ENCODE measurements around the gene ACIN1.
A peak's percentile ranks its signal among the peaks of the same experiment; 100 is the strongest.

Gene ACIN1

DNA sequence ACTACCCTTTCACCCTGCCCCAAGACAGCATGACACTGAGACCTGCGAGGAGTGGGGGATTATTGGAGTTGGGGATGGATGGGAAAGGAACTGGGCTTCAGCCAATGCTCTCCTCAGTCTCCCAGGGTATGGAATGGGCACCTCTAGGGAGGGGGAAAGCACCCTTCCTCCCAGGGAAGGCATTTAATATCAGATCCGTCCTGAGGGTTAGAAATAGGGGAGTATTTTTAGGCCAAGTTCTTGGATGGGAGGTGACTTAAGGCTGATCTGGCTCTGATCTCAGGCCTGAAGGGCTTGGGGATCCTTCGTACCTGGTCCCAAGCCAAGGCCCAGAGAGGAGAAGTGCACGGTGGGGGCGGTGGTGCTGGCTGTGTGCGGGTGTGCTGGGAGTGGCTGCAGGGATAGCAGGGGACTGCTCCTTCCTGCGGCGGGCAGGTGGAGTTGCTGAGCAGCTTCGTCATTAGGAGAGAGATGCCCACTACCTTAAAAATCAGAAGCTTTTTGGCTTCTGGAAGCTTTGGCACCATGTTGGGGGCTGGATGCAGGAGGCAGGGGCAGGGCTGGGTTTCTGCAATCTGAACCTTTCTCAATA lies 31.1 kb upstream of the ACIN1 start:
- peak in 2 of 10 donors; percentile 76 to 87 for DNase-seq
- intact Hi-C loops (cut with DNase I), result no loop called here

DNA sequence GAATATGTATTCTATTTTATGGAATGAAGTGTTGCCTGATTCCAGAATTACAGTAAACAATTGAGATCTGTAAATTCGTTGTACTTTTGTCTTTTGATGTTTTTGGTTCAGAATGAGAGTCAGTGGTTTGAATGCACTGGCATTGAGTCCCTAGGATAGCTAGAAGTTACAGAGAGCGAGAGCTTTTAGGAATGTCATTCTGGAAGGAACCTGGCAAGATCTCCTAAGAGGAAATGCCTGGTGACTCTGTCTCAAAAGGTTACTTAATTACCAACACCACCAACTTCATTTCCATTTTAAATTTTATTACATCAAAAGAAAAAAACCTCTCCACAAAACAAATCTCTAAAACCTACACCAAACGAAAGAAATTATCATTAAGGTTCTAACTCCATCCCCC lies 30.1 kb upstream of the ACIN1 start:
- no peak for DNase-seq
- intact Hi-C loops (cut with DNase I), result no loop called here

DNA sequence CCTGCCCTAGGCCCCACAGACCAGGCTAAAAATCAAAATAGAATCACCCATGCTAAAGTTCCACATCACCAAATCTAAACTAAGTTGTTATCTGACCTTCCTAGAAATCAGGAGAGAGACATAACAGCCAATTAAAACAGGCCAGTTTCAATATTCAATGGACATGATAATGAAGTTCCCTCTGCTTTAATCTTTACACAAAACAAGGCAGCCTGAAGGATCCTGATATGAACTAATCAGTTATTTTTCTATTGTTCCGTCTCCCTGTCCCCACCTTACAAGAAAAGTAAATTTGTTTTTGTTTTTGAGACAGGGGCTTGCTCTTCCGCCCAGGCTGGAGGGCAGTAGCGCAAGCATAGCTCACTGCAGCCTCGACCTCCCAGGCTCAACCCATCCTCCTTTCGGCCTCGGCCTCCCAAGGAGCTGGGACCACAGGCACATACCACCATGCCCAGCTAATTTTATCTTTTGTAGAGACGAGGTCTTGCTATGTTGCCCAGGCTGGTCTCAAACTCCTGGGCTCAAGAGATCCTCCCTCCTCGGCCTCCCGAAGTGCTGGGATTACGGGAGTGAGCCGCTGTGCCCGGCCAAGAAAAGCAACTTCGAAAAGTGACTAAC lies 29.5 kb upstream of the ACIN1 start:
- intact Hi-C loops (cut with DNase I), result loop anchor here (5.0 kb wide), 1 partner anchor 173 kb away; no protein-coding TSS in a partner anchor
- DNase-seq, result peak in 1 of 10 donors; percentile 17

DNA sequence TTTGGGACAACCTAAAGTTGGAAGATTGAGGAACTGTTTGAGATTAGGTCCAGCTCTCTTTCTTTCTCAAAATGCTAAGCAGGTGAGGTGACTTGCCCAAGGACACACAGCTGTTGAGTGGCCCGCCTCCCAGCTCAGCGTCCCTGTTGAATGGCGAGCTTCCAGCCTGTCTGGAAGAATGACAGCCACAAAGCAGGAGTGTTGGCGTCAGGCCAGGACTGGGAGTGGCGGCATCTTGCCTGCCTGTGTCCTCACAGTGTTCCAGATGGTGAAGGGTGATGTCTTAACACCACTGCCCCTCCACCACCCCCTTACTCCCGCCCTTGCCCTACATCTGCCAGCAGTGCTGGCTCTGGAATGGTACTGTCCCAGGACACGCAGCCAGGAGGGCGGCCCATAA lies 28.5 kb upstream of the ACIN1 start:
- intact Hi-C loops (cut with DNase I), result loop anchor here (5.0 kb wide), 1 partner anchor 174 kb away; no protein-coding TSS in a partner anchor
- peak in 3 of 10 donors; percentile 26 to 84 (median 80) for DNase-seq

DNA sequence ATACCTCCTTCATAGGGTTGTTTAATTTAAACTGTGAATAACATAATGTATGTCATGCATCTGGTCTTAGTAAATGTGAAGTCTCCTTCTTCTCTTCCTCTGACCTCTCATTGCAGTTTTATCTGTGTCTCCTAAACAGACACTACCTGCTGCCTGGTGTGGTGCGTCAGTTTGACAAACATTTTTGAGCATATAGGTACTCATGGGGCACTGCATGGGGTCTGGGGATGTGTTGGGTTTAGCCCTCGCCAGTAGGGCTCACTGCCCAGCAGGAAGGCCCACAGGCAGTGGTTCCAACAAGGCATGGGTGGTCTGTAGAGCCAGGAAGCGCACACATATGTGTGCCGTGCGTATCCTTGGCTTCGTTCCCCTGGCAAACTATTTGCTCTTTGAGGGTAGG lies 27.1 kb upstream of the ACIN1 start:
- intact Hi-C loops (cut with DNase I), result loop anchor here (5.0 kb wide), 1 partner anchor 175 kb away; no protein-coding TSS in a partner anchor

DNA sequence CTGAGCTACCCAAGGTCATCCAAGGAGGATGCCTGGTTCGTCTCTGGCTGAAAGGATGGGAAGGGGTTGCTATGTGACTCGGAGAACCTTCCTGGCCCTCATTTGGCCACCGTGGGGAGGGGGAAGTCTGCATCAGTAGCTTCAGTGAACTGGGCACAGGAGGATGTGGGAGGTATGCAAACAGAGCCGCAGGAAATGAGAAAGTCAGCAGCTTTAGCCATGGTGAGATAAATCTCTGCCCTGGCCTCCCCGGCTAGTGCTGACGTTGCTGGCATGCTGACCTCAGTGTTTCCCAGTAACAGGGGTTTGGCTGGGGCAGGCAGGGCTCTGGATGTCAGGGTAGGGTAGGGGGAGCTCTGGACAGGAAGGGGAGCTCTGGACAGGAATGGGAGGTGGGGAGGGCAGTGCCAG lies 26.4 kb upstream of the ACIN1 start:
- peak in 1 of 10 donors; percentile 80 for DNase-seq
- intact Hi-C loops (cut with DNase I), result loop anchor here (1.0 to 5.0 kb wide), 2 partner anchors 66 to 176 kb away; no protein-coding TSS in a partner anchor

More for the DNA sequence above, 27.1 kb upstream of the ACIN1 start:
- DNase-seq, result no peak

DNA sequence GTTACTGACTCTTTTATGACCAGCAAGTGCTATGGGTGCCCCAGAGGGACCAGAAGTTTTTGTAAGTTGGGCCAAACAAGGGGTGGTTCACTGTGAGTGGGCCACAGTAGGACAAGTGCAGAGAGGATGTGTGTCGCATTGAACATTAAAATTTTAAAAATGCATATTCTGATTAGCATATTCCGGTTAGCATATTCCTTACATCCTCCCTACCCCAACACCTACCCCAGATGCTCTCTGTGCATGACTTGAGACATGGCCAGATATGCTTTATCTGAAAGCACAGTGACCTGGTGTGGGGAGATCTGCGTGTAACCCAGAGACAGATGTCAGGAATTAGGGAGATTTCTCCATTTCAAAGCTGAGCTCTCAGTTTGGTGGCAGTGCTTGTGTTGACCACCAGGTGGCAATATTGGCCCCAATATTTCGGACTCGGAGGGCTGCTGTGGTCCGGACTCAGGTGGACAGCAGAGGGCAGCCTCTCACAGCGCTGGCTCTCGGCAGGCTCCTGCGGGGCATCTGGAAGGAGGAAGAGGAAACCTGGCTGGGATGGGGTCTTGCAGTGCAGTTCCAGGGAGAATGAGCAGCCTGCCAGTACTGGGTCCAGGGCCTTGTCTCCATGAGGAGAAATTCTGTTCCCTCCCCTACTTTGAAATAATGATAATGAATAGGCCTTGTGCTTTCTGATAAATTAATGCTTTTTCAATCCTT lies 25.8 kb upstream of the ACIN1 start:
- intact Hi-C loops (cut with DNase I), result loop anchor here (1.0 to 5.0 kb wide), 2 partner anchors 67 to 177 kb away; no protein-coding TSS in a partner anchor

DNA sequence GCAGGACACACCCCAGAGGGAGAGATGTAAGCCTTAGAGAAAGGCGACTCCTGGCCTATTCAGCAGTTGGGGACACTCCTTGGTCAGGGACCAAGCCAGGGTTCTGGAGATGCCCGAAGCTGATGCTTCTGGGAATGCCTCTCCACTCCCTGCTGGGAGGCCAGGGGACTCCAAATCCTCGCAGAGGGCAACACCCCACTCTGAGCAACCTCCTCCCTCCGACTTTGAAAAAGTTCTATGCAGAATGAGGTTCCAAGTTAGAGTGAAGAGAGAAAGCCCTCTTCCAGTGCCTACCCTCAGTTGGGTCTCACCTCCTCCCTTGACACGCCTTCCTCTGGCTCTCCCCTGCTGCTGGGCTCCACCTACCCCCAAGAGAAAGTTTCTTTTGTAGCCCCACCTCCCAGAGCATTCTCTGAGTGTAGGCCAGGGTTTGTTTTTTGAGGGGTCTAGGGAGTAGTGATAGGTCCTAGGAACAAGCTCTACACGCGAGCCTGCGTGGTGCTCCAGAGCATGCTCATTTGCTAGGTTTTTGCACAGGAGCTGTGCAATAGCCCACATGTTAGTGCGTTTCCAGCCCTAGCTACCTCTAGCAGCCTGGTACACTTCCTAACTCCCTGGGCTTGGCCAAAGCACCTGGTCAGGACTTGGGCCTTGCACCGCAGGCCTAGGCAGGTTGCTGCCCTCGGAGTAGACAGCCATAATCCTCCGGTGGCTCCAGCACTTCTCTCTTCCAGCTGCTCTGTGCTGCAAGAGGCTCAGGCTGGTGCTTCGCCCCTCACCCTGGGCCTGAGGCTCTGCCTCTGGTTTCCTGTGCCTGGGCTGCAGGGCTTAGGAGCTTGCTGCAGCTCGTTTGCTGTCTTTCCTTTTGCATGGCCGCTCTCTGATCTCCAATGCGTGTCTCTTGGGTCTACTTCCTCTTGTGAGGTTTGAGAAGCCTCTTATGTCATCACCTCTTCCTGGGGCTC lies 24.7 kb upstream of the ACIN1 start:
- intact Hi-C loops (cut with DNase I), result loop anchor here (5.0 kb wide), 1 partner anchor 178 kb away; no protein-coding TSS in a partner anchor
- DNase-seq, result peak in 1 of 10 donors; percentile 63

More for the DNA sequence above, 25.8 kb upstream of the ACIN1 start:
- peak; percentile 81 to 98 (median 90) for DNase-seq

DNA sequence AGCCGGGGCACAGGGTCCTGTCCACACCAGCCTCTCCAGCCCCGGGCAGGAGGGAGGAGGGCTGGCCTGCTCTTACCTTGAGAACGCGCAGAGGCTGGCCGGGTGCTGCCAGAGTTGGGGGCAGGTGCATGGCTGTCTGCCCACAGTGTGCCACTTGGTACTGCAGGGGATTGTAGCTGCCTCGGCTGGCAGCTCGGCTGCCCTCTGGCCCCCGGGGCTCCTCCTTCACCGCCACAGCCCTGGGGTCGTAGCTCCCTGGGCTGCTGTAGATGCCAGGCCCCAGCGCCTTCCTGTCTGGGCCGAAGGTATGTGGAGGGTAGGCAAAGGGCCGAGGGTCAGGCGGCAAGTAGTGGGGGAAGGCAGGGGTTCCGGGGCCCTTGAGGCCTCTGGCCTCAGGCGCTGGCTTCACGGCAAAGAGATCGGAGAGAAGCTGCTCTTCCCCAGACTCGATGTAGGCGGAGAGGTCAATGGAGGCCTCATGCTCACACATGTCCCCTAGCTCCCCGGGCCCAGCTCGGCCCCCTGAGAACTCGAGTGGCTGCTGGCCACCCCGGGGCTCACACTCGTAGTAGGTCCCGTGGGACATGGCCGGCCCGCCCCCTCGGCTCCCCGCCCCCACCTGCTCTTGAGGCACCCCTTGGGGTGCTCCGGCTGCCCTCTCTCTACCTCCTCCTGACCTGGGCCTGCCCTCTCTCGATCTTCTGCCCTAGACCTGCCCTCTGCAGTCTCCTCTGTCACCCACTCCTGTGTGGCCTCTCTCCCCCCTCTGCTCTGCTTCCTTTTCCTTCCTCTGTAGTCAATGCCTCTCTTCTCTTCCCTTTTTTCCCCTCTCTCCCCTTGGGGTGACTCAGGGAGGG lies 23.8 kb upstream of the ACIN1 start, which contains the start of gene CEBPE:
Gene CEBPE, minus strand, starts transcription at position 750 of the 857 bp plus-strand sequence. Its CDS starts 164 bp downstream, at position 586.
- peak in 1 of 10 donors; percentile 70 for DNase-seq
- intact Hi-C loops (cut with DNase I), result no loop called here

DNA sequence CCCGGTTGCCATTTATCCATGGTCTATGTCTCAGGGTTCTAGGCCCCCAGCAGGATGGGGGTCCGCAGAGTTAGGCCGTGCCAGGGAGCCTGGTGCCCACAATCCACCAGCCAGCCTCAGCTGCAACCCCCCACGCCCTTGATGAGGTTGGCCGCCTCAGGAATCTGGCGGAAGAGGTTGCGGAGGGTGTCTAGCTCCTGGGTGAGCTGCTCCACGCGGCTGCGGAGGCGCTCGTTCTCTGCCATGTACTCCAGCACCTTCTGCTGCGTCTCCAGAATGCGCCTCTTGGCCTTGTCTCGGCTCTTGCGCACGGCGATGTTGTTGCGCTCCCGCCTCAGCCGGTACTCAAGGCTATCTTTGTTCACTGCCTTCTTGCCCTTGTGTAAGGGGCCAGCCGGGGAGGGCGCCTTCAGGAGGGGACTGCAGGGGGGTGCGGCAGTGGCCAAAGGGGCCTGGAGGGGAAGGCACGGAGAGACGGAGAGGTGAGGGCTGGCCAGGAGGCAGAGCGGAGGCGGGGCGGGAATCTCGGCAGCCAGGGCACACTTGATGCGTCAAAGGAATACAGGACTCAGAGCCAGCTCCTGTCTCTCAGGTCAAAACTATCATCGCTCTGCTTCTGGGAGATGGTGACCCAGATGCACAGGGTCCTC lies 22.6 kb upstream of the ACIN1 start:
- intact Hi-C loops (cut with DNase I), result no loop called here
- DNase-seq, result peak in 1 of 10 donors; percentile 52

DNA sequence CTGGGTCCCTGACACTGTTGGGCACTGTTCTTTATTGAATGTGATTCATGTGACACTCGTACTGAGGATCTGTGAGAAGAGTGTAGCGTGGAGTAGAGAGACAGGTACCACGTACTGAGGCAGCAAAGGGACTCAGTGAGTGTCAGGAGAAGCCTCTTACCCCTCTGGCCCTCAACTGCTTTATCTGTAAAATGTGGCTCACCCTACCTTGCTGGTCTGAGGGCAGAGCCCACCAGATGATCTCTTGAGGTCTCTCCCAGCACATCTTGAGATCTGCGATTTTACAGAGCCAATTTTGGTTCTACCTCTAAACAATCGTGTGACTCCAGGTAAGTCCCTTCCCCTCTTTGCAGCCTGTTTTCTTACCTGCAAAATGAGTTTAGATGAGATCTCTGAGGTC lies 21.0 kb upstream of the ACIN1 start:
- intact Hi-C loops (cut with DNase I), result no loop called here
- no peak for DNase-seq

DNA sequence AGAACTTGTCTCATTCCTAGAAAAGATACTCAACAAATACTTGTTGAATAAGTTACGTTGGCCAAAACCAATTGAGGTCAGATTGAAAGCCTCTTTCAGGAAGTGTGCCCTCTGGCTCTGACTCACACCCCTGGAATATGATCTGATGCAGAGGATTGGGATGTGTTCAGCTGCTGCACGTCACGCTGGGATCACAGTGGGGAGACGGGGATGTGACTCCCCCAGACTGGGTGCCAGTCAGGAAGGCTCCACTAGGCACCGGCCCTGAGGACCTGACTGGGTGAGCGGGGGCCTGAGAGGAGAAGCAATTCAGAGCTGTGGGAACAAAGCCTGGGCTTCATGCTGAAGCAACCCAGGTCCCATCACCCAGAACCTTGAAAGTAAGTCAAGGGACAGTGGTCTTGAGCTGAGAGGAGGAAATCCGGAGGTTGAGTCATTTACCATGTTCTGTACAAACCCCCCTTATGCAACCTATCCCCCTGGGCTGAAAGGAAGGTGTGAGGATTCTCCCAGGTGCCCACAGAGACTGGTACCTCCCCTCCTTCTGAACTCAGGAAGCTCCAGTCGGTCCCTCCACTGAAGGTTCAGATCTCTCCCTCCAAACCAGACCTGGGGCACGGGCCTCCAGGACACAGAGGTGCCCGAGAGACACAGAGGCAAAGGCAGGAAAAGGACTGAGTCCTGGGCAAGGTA lies 20.2 kb upstream of the ACIN1 start:
- DNase-seq, result peak in 1 of 10 donors; percentile 46
- intact Hi-C loops (cut with DNase I), result no loop called here

DNA sequence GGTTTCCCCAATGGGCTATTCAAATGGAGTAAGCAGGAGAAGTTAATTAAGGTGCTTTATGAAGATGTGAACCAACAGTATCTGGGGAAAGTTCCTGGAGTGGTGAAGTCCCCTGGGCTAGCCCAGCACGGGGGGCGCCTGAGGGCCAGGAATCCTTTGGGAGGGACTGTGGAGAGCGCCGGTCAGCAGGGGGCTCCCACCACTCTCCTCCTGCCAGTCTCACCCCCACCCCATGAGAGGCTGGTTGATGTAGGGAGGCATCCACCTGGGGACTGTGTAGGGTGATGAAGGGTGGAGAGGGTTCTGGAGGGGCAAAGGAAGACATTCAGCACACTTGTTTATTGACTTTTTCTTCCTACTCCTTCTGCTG lies 19.7 kb upstream of the ACIN1 start:
- peak in 1 of 10 donors; percentile 41 for DNase-seq
- intact Hi-C loops (cut with DNase I), result no loop called here

DNA sequence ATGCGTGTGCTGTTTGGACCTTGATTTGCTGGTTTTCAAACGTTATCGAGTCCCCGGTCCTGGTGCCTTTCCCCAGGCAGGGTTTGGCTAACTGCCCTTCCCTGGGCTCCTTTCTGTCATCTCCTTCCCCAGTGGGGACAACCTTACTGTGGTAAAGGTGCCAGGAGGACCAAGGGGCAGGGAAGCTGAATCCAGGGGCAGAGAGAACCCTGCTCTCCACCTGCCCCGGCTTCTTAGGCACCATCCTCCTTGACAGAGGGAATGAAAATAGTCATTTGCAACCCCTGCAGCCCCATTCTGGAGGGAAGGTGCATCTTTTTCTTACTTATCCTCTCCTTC lies 19.2 kb upstream of the ACIN1 start:
- no peak for DNase-seq
- intact Hi-C loops (cut with DNase I), result no loop called here

DNA sequence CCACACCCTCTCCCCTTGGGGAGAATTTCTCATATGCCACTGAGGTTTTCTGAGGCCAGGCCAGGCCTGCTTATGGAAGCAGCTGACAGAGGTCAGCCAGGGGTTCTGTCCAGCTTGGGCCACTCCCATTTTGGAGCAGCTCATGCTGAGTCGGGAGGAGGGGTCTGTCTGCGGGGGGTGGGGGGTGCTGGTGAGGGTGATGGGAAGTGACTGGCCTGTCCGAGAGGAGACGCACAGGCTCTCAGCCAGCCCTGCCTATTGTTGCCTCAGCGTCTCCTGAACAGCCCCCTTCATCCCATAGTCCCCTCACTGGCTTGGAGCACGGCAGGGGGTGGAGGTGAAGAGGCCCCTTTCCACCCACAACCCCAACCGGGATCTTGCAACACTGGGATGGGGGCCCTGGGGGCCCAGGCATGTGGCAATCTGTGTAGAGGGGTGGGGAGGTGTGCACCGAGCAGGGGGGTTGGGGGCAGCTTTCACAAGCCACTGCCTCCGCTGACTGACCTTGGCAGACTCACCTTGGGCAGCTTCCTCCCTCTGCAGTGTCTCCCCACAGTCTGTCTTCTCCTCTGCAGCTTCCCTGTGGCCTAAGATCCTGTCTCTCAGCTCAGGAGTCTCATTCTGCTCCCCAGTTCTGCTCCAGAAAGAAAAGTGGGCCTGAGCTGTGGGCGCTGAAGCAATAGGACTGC lies 18.6 kb upstream of the ACIN1 start:
- intact Hi-C loops (cut with DNase I), result no loop called here
- peak in 1 of 10 donors; percentile 44 for DNase-seq

DNA sequence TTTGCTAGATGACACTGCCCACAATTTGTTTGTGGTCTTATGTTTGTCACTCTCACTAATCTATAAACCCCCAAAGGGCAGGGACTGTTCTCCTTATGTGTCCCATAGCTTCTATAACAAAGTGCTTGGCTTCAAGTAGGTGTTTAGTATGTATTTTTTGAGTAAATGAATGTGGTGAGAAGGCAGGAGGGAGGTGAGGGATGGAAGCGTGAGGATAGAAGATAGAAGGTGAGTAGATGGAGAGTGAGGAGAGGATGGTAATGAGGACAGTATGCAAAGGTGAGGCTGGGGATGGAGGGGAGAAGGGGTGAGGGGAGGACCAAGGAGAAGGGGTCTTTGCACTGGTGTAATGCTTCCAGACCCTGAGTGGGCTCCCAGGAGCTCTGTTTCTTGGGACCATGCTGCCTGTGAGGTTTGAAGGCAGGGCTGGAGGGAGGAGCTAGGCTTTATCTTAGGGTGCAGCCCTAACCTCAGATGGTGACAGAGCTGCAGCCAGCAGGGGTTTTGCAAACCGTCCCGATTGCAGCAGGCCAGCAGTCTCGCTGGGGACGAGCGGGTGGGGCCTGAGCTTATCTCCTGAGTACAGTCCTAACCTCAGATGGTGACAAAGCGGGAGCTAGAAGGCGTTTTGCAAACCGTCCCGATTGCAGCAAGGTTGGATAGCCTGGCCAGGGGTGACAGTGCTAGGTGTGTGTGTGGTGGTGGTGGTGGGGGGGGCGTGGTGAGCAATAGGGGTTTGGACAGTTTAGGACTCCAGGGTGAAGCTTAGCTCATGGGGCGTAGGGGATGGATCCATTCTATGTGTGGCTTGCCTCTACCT lies 17.6 kb upstream of the ACIN1 start:
- intact Hi-C loops (cut with DNase I), result no loop called here
- peak in 1 of 10 donors; percentile 34 for DNase-seq
